Transverse colon (tissue), 4 donors: ENCODE data around the gene GAS7.

ENCODE experiments used
- CTCF ChIP-seq, 5 experiments: fragments of 200-600 bp in 3 of 5; fragments of 450-650 bp in 2 of 5; sonication (generic) in 3 of 5; IDR thresholded peaks; 1 replicate in 2 of 5; 2 replicates in 3 of 5; pipeline ENCODE4 v1.5.1; 2016 to 2017; ENCODE audit warnings: antibody characterized with exemption in 5 of 5, inconsistent platforms in 3 of 5, mild to moderate bottlenecking in 2 of 5, moderate library complexity in 1 of 5
- POLR2A ChIP-seq: fragments of 450-650 bp; IDR thresholded peaks from one replicate; pipeline ENCODE4 v1.6.1; 2016; ENCODE audit warnings: antibody characterized with exemption, mild to moderate bottlenecking, moderate library complexity
- POLR2AphosphoS5 ChIP-seq, 3 donors: sonication (generic); formaldehyde crosslinking; IDR thresholded peaks; one replicate each; pipeline ENCODE4 v1.6.1; 2016; ENCODE audit warnings: antibody characterized with exemption in 3 of 3

DNA sequence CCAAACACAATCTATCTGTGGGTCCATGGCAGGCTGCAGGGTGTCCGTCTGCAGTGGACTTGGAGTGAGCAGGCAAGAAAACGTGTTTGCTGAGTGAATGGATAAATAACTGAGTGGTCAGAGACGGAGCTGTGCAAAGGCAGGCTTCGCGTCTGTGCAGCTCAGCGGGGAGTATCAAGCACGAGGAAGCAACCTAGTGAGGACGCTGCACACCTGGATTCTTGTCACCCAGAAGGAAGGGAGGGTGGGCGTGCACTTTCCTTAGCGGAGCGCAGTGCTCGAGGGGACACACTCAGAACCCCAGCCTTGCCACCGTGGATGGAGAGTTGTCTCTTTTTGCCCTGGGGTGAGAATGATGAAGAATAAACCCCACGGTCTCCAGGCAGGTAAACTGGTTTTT lies 291.8 kb downstream of the GAS7 start:
- TF ChIP-seq POLR2A (no peak), CTCF (IDR thresholded peaks at IDR 0.05) (no peak), POLR2AphosphoS5 (IDR thresholded peaks at IDR 0.05) (no peak)
